Transverse colon (tissue), 4 donors: Measurements from ENCODE around the gene AFAP1L2. TPM values are rescaled to one million over a fixed set of nuclear protein-coding genes. Genes with fewer than 3 reads are reported as not detected.
A peak's percentile ranks its signal among the peaks of the same experiment; 100 is the strongest.

Experiments used
- DNase-seq: peaks from one replicate; pipeline ENCODE4 v3.0.0-alpha.2; 2019
- H3K27ac ChIP-seq, 4 donors: fragments of 200-600 bp; sonication (generic); 2 replicates each; pipeline ENCODE4 v1.5.1; 2016 to 2018; ENCODE audit warnings: inconsistent platforms in 4 of 4
- H3K27me3 ChIP-seq: fragments of 200-600 bp; sonication (generic); 2 replicates; pipeline ENCODE4 v1.5.1; 2017; ENCODE audit warnings: inconsistent platforms
- H3K36me3 ChIP-seq, 4 donors: fragments of 200-600 bp; sonication (generic); 2 replicates each; pipeline ENCODE4 v1.5.1; 2017 to 2019; ENCODE audit warnings: inconsistent platforms in 4 of 4
- H3K4me1 ChIP-seq, 4 donors: fragments of 200-600 bp; sonication (generic); 2 replicates each; pipeline ENCODE4 v1.5.1; 2017 to 2020; ENCODE audit warnings: inconsistent platforms in 4 of 4
- H3K4me3 ChIP-seq, 4 donors: fragments of 200-600 bp; sonication (generic); 1 replicate in 1 of 4; 2 replicates in 3 of 4; pipeline versions ENCODE4 v1.5.1 to v1.6.1; 2017 to 2019; ENCODE audit warnings: inconsistent platforms in 4 of 4
- H3K9me3 ChIP-seq, 2 donors: fragments of 200-600 bp; sonication (generic); 2 replicates each; pipeline ENCODE4 v1.5.1; 2017 to 2019; ENCODE audit warnings: inconsistent platforms in 2 of 2
- EP300 ChIP-seq: sonication (generic); formaldehyde crosslinking; IDR thresholded peaks from one replicate; pipeline ENCODE4 v1.6.1; 2017; ENCODE audit warnings: antibody characterized with exemption, low read depth
- POLR2A ChIP-seq: fragments of 450-650 bp; IDR thresholded peaks from one replicate; pipeline ENCODE4 v1.6.1; 2016; ENCODE audit warnings: antibody characterized with exemption, mild to moderate bottlenecking, moderate library complexity
- POLR2AphosphoS5 ChIP-seq, 3 donors: sonication (generic); formaldehyde crosslinking; IDR thresholded peaks; one replicate each; pipeline ENCODE4 v1.6.1; 2016; ENCODE audit warnings: antibody characterized with exemption in 3 of 3
- WGBS, 2 donors: methylation state at CpG; one replicate each; pipeline ENCODE4 v1.1.5; 2018; ENCODE audit warnings: low coverage in 1 of 2; 5-methylcytosine and 5-hydroxymethylcytosine counted together
- in situ Hi-C, 4 donors: fragments of 200-750 bp; cut with MboI; loops; one replicate each; pipeline versions ENCODE4 v1.15.0 to v1.15.1; 2017; ENCODE audit warnings: low sequenced_read_pairs in 3 of 4, low pct_ligation_motif_present in 1 of 4, low pct_unique_long_range_greater_than_20kb in 1 of 4
- intact Hi-C: fragments of 100-400 bp; cut with DNase I; formaldehyde crosslinking; loops from one replicate; pipeline ENCODE4 v1.15.1; 2023; ENCODE audit warnings: low total_unique reads
- total RNA-seq, 4 donors: library from RNA; depleted of rRNA; stranded (reverse); fragments of >200 nt; gene quantifications; one replicate each; pipeline ENCODE4 v1.1.0, GENCODE V29; 2016
- TF ChIP-seq, protein P1 (sequence below), 5 experiments: fragments of 200-600 bp in 3 of 5; fragments of 450-650 bp in 2 of 5; sonication (generic) in 3 of 5; IDR thresholded peaks; 1 replicate in 2 of 5; 2 replicates in 3 of 5; pipeline ENCODE4 v1.5.1; 2016 to 2017; ENCODE audit warnings: antibody characterized with exemption in 5 of 5, inconsistent platforms in 3 of 5, mild to moderate bottlenecking in 2 of 5, moderate library complexity in 1 of 5

The AFAP1L2 gene
- total RNA-seq, 4 donors from 2014 or later = 12.2 to 42.6 (median 13.2) TPM

DNA sequence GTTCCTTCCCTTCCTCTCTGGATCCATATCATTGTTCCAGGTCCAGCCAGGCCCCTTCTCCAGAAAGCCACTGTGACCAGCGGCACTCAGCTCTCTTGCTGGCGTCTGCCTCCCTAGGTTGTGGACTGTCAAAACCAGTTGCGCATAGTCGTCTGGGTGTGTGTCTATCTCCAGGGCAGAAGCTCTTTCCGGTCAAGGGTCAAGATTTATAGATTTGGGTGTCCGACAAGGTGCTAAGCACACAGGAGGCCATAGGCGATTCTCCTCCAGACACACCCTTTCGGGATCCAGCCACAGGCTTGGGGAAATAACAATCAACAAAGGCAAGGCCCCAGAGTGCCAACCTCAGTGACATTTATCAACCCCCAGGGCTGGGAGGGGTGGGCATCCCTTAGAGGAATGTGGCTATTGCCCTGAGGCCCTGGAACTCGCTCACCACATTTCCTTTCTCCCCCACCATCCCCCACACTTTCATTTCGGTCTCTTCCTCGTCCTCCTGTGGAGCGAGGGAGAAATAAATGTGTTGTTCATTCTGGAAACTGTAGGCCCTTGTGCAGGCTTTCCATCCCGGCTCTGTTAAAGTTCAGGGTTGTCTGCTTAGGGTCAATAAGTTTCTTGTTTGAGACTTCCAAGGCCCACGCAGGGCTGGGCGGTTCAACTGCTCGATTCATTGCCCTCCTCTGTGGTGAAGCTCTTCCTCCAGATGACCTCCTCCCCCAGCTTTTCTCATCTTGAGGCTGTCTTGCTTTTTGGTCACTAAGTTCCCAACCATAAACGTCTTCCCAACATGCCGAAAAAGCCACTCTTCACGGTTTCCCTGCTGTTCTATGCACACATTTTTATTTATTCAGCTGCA, 57.9 kb downstream of the AFAP1L2 start:
- DNase-seq = no peak
- 73 to 75% methylated on average over 3 to 19 of the region's 19 CpGs for WGBS, 2 donors
- peaks cover 10 to 33% (median 16%) of the 10 kb centered on the region in 4 donors for H3K4me1 ChIP-seq
- TF ChIP-seq EP300 (no peak), POLR2AphosphoS5 (IDR thresholded peaks at IDR 0.05) (no peak), POLR2A (no peak)
- TF ChIP-seq, protein P1, sequence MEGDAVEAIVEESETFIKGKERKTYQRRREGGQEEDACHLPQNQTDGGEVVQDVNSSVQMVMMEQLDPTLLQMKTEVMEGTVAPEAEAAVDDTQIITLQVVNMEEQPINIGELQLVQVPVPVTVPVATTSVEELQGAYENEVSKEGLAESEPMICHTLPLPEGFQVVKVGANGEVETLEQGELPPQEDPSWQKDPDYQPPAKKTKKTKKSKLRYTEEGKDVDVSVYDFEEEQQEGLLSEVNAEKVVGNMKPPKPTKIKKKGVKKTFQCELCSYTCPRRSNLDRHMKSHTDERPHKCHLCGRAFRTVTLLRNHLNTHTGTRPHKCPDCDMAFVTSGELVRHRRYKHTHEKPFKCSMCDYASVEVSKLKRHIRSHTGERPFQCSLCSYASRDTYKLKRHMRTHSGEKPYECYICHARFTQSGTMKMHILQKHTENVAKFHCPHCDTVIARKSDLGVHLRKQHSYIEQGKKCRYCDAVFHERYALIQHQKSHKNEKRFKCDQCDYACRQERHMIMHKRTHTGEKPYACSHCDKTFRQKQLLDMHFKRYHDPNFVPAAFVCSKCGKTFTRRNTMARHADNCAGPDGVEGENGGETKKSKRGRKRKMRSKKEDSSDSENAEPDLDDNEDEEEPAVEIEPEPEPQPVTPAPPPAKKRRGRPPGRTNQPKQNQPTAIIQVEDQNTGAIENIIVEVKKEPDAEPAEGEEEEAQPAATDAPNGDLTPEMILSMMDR (IDR thresholded peaks at IDR 0.05) = no peak
- in situ Hi-C loops (no loop called here), intact Hi-C loops (no loop called here)
- no peaks in the 10 kb centered on the region for H3K27me3 ChIP-seq
- no peaks in the 10 kb centered on the region for H3K36me3 ChIP-seq
- peak overlapping the region in 2 of 4 donors; percentile 14 to 22 for H3K27ac ChIP-seq
- no peaks in the 10 kb centered on the region for H3K9me3 ChIP-seq
- H3K4me3 ChIP-seq = no peak overlapping the region

DNA sequence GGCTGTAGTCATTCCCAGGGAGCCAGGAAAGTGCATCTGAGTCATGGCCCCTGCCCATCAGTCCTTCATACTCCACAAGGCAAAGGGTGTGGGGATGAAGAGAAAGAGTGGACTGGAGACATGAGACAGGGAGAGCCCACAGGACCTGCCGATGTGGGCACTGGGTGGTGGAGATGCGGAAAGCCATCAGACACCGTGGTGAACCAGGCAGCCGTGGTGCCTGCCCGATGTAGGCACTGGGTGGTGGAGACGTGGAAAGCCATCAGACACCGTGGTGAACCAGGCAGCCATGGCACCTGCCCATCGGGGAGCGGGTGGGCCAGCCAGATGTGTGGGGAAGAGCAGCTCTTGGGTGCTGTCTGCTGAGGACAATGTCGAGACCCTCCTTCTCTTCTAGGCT, 58.6 kb downstream of the AFAP1L2 start:
- intact Hi-C loops = no loop called here
- in situ Hi-C loops = no loop called here

DNA sequence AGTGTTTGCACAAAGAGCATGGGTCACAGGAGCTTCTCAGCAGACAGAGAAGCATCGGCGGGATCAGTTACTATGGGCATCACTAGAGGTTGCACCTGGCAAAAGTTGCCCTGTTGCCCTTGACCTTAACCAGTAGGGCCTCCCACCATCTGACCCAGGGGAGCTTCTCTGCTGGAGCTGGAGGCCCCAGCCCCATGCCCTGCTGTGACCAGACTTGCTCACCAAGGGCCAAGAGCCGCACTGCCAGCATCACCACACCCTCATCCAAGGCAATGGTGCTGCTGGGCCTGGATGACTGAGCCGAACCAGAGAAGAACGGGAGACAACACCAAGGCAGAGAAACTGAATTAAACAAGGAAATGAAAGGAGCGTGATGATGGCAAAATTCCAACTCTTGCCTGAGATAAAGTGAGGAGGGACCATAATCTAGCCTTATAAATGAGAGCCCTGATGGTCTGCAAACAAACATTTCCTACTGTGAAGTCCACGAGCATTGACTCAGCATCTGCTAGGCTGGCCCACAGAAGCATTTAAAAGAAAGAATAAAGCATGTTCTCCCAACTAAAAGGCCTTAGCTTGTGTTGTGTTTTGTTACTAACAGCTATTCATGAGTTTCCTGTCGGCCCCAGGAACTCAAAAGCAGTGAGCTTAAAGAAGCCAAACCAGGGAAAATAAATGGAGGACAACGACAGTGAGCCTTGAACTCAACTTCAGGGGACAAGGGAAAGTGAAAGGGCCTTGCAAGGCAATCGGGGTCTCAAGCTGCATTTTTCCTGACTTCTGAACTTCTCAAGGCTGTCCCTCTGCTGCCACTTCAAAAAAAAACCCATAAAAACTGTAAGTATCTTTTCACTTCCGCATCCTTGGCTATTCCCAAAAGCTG, 60.4 kb downstream of the AFAP1L2 start:
- Histone ChIP-seq H3K9me3 (no peaks in the 10 kb centered on the region), H3K27ac (peak overlapping the region; percentile 26 to 46 (median 45)), H3K27me3 (no peaks in the 10 kb centered on the region), H3K4me3 (no peak overlapping the region), H3K36me3 (no peaks in the 10 kb centered on the region), H3K4me1 (peaks cover 6 to 16% (median 11%) of the 10 kb centered on the region in 4 donors)
- in situ Hi-C loops (no loop called here), intact Hi-C loops (no loop called here)
- no peak for DNase-seq
- 24 to 46% methylated on average over 7 to 11 of the region's 11 CpGs for WGBS, 2 donors
- TF ChIP-seq, protein P1 (IDR thresholded peaks at IDR 0.05) = no peak

More for the DNA sequence above, 58.6 kb downstream of the AFAP1L2 start:
- Histone ChIP-seq H3K4me3 (no peak overlapping the region), H3K36me3 (no peaks in the 10 kb centered on the region), H3K27ac (peak overlapping the region in 2 of 4 donors; percentile 14 to 22), H3K9me3 (no peaks in the 10 kb centered on the region), H3K4me1 (peaks cover 10 to 30% (median 16%) of the 10 kb centered on the region in 4 donors), H3K27me3 (no peaks in the 10 kb centered on the region)
- DNase-seq = no peak
- 85 to 96% methylated on average over 9 to 10 of the region's 10 CpGs for WGBS, 2 donors
- TF ChIP-seq EP300 (no peak), POLR2AphosphoS5 (IDR thresholded peaks at IDR 0.05) (no peak), POLR2A (no peak)
- TF ChIP-seq, protein P1 (IDR thresholded peaks at IDR 0.05) = no peak

DNA sequence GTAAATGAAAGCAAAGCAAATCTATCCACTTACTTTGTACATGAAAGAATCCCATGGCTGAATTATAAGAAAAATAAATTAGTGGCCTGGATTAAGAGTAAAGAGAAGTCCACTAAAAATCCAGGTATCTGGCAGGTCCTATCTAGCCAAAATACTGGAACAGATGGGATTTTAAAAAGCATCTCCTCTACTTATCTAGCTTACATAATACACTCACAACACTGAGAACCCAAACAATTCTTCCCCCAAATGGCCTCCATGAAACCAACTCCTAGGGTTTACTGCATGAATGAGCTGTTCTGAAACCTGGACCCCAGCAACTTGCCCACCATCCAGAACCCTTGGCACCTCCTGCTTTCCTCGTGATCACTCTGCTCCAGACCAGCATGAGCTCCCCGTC, 61.3 kb downstream of the AFAP1L2 start:
- no peaks in the 10 kb centered on the region for H3K27me3 ChIP-seq
- H3K9me3 ChIP-seq = no peaks in the 10 kb centered on the region
- H3K36me3 ChIP-seq = no peaks in the 10 kb centered on the region
- H3K4me1 ChIP-seq = peaks cover 6 to 16% (median 11%) of the 10 kb centered on the region in 4 donors
- 91% methylated on average over 2 of the region's 2 CpGs; no CpG with 5 or more reads in 1 of the 2 donors for WGBS, 2 donors
- in situ Hi-C loops (no loop called here), intact Hi-C loops (no loop called here)
- H3K27ac ChIP-seq = peak overlapping the region in 1 of 4 donors; percentile 45
- DNase-seq = no peak
- TF ChIP-seq EP300 (no peak), POLR2AphosphoS5 (IDR thresholded peaks at IDR 0.05) (no peak), POLR2A (no peak)
- TF ChIP-seq, protein P1 (IDR thresholded peaks at IDR 0.05) = no peak
- H3K4me3 ChIP-seq = no peak overlapping the region
